OCI-LY1 (cell line): Measurements from ENCODE around the gene FOXN3.

Experiments
- EZH2 ChIP-seq: fragments of 200-600 bp; sonication (generic), shearing (Covaris generic); IDR thresholded peaks from 2 replicates; pipeline ENCODE4 v1.8.0; 2017; ENCODE audit warnings: borderline replicate concordance, mixed run types, mild to moderate bottlenecking, antibody characterized with exemption, low read length, moderate library complexity, mixed read lengths
- TF ChIP-seq, protein P1 (sequence below): fragments of 200-600 bp; sonication (generic), shearing (Covaris generic); IDR thresholded peaks from 2 replicates; pipeline ENCODE4 v1.5.1; 2017; ENCODE audit warnings: mild to moderate bottlenecking, antibody characterized with exemption, low read length, moderate library complexity, mixed read lengths

DNA sequence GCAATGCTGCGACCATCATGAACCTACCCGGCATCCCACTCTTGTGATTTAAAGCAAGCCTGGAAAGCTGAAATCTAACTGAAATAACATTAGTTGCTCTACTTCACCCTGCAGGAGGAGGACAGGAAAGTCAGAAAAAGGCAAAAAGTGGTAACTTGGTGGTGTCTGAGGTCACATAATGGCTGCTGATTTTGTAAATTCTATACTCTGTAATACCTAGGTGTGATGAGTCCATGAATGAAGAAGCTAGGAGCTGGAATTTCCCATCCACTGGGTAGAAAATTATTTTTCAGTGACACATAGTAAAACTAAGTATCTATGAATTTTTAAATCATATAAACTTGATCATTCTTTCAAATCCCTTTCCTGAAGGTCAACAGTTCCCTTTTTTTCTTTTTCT is 183.8 kb downstream of the FOXN3 start:
- TF ChIP-seq, protein P1, sequence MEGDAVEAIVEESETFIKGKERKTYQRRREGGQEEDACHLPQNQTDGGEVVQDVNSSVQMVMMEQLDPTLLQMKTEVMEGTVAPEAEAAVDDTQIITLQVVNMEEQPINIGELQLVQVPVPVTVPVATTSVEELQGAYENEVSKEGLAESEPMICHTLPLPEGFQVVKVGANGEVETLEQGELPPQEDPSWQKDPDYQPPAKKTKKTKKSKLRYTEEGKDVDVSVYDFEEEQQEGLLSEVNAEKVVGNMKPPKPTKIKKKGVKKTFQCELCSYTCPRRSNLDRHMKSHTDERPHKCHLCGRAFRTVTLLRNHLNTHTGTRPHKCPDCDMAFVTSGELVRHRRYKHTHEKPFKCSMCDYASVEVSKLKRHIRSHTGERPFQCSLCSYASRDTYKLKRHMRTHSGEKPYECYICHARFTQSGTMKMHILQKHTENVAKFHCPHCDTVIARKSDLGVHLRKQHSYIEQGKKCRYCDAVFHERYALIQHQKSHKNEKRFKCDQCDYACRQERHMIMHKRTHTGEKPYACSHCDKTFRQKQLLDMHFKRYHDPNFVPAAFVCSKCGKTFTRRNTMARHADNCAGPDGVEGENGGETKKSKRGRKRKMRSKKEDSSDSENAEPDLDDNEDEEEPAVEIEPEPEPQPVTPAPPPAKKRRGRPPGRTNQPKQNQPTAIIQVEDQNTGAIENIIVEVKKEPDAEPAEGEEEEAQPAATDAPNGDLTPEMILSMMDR, result no peak
- TF ChIP-seq EZH2, result no peak
